ENCODE measurements around the gene GAL3ST2.

GAL3ST2 gene

GRCh38 chr2:241811201-241811951, 34.8 kb downstream of the GAL3ST2 start:
- no peak overlapping the region for H2AFZ ChIP-seq (ENCODE audit: low read depth)
- peaks cover 47% of the 10 kb centered on the region for H3K27me3 ChIP-seq (ENCODE audit: insufficient read depth, low read depth)
- no peaks in the 10 kb centered on the region for H3K4me1 ChIP-seq (ENCODE audit: low read depth, poor library complexity, severe bottlenecking)
- no peaks in the 10 kb centered on the region for H3K79me2 ChIP-seq (ENCODE audit: insufficient read depth, low read depth)
- no peak overlapping the region for H3K9ac ChIP-seq
- H3K27ac ChIP-seq, result no peak overlapping the region
- H3K4me2 ChIP-seq, result no peak overlapping the region
- H4K20me1 ChIP-seq (ENCODE audit: insufficient read depth), result no peaks in the 10 kb centered on the region
- TF ChIP-seq, protein P1, sequence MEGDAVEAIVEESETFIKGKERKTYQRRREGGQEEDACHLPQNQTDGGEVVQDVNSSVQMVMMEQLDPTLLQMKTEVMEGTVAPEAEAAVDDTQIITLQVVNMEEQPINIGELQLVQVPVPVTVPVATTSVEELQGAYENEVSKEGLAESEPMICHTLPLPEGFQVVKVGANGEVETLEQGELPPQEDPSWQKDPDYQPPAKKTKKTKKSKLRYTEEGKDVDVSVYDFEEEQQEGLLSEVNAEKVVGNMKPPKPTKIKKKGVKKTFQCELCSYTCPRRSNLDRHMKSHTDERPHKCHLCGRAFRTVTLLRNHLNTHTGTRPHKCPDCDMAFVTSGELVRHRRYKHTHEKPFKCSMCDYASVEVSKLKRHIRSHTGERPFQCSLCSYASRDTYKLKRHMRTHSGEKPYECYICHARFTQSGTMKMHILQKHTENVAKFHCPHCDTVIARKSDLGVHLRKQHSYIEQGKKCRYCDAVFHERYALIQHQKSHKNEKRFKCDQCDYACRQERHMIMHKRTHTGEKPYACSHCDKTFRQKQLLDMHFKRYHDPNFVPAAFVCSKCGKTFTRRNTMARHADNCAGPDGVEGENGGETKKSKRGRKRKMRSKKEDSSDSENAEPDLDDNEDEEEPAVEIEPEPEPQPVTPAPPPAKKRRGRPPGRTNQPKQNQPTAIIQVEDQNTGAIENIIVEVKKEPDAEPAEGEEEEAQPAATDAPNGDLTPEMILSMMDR (conservative IDR thresholded peaks at IDR 0.05; ENCODE audit: low read depth, low read length), result no peak
- H3K4me3 ChIP-seq (IDR thresholded peaks at IDR 0.05; ENCODE audit: insufficient read depth, low read depth, low read length), result no peak overlapping the region
- H3K36me3 ChIP-seq (ENCODE audit: insufficient read depth), result no peaks in the 10 kb centered on the region

- Histone ChIP-seq H3K27ac (no peak overlapping the region), H3K27me3 (ENCODE audit: insufficient read depth, low read depth) (peaks cover 47% of the 10 kb centered on the region)
These were observed 35.5 kb downstream of the GAL3ST2 start for GRCh38 chr2:241811952-241812729.

GRCh38 chr2:241812730-241813643, 36.4 kb downstream of the GAL3ST2 start:
- H3K27me3 ChIP-seq (ENCODE audit: insufficient read depth, low read depth), result peaks cover 55% of the 10 kb centered on the region

More at GRCh38 chr2:241811952-241812729, 35.5 kb downstream of the GAL3ST2 start:
- Histone ChIP-seq H2AFZ (ENCODE audit: low read depth) (no peak overlapping the region), H3K4me2 (no peak overlapping the region), H3K4me3 (IDR thresholded peaks at IDR 0.05; ENCODE audit: insufficient read depth, low read depth, low read length) (no peak overlapping the region), H4K20me1 (ENCODE audit: insufficient read depth) (no peaks in the 10 kb centered on the region), H3K79me2 (ENCODE audit: insufficient read depth, low read depth) (no peaks in the 10 kb centered on the region), H3K9ac (no peak overlapping the region), H3K4me1 (ENCODE audit: low read depth, poor library complexity, severe bottlenecking) (no peaks in the 10 kb centered on the region), H3K36me3 (ENCODE audit: insufficient read depth) (no peaks in the 10 kb centered on the region)
- TF ChIP-seq, protein P1 (conservative IDR thresholded peaks at IDR 0.05; ENCODE audit: low read depth, low read length), result no peak

More at GRCh38 chr2:241812730-241813643, 36.4 kb downstream of the GAL3ST2 start:
- no peaks in the 10 kb centered on the region for H3K36me3 ChIP-seq (ENCODE audit: insufficient read depth)
- H3K79me2 ChIP-seq (ENCODE audit: insufficient read depth, low read depth), result no peaks in the 10 kb centered on the region
- H3K27ac ChIP-seq, result no peak overlapping the region
- H3K4me2 ChIP-seq, result no peak overlapping the region
- no peak overlapping the region for H3K4me3 ChIP-seq (IDR thresholded peaks at IDR 0.05; ENCODE audit: insufficient read depth, low read depth, low read length)
- TF ChIP-seq, protein P1 (conservative IDR thresholded peaks at IDR 0.05; ENCODE audit: low read depth, low read length), result no peak
- H3K9ac ChIP-seq, result no peak overlapping the region
- H2AFZ ChIP-seq (ENCODE audit: low read depth), result no peak overlapping the region
- H4K20me1 ChIP-seq (ENCODE audit: insufficient read depth), result no peaks in the 10 kb centered on the region
- H3K4me1 ChIP-seq (ENCODE audit: low read depth, poor library complexity, severe bottlenecking), result no peaks in the 10 kb centered on the region
